Hematopoietic multipotent progenitor cell treated with erythropoietin and hydrocortisone succinate and interleukin-3 and kit ligand, for 6 days (in vitro differentiated cells): ENCODE data around the gene CD1D.
"Not testable (repeated sequence)": the region's sequence is repeated elsewhere in the genome, so short reads cannot be mapped to it uniquely, and the experiment has no call there.

Experiments
- DNase-seq: peaks from one replicate; pipeline ENCODE4 v3.0.0-alpha.2; 2015

CD1D gene

DNA sequence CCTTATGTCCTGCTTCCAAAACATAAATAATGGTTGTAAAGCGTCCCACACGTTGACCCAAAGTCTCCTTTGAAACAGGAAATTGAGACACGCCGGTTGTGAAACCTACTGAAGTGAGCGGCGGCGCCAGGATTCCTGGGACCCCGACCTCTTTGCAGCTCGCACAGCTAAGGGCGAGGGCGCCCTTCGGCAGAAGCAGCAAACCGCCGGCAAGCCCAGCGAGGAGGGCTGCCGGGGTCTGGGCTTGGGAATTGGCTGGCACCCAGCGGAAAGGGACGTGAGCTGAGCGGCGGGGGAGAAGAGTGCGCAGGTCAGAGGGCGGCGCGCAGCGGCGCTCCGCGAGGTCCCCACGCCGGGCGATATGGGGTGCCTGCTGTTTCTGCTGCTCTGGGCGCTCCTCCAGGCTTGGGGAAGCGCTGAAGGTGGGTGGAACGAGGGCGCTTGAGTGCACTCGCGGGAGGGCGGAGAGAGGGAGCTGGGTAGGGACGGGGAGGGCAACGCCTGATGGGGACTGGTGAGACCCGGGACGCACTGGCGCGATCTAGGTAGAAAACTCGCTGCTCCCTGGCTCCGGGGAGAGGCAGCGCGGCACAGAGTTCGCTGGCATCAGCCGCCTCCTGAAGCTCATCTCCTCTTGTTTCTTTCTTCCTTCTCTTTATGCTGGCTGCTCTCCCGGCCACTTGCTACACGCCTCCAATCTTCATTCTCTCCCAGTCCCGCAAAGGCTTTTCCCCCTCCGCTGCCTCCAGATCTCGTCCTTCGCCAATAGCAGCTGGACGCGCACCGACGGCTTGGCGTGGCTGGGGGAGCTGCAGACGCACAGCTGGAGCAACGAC is at the start of gene CD1D:
Gene CD1D (plus strand): TSS at position 155 of the 836 bp plus-strand sequence. CDS start 207 bp downstream, at position 362.
- DNase-seq: peak; percentile 70

DNA sequence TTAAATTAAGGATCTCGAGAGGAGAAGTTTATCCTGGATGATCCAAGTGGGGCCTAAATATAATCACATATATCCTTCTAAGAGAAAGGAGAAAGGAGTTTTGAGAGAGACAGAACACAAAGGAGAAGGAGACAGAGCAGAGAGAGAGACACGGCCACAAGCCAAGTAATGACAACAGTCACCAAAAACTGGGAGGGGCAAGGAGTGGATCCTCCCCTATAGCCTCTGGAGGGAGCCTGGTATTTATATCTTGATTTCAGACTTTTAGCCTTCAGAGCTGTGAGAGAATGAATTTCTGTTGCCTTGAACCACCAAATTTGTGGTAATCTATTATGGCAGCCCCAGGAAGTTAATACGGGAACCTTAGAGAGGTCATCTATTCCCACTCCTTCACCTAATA is 49.5 kb upstream of the CD1D start:
- peak; percentile 66 for DNase-seq

DNA sequence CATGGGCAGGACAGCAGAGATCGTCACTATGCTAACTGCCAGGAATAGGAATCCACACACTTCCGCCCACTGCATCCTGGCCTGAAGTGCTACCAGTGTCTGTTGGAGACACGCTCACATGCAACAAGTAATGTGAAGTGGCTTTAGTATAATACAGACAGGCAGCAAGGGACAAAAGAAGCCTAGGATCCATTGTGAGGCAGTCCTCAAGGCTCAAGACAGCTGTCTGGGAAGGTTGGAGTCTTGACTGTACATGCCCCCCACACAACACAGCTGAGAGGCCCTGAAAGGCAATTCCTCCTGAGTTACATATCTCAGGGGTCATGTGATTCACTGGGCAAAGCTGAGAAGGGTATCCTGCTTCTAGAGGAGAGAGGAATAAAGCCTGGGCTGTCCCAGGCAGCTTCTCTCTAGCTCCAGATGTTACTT is 39.9 kb upstream of the CD1D start:
- no peak for DNase-seq

DNA sequence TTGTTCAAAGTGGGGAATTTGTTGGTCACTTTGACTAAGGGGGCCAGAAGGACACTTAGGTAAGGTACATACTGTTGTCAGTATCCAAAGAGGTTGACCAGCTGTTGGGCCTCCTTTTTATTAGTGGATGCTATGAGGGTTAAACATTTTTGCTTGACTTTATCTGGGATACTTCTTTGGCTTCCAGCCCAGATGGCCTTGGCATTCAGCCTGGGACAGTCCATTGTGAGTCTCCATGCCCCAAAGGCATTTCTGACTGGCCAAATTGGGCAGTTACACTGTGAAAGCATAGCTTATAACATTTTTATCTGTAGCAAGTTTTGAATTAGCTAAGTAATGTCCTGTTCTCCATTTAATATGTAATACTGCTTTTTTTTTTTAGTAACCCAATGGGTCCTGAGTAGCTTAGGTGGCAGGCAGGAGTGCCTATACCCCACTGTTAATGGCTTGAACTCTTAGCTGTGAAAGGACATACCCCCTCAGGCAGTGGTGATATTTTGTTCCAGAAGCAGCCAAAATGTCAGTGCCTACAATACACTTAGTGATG is 35.4 kb upstream of the CD1D start:
- no peak for DNase-seq

DNA sequence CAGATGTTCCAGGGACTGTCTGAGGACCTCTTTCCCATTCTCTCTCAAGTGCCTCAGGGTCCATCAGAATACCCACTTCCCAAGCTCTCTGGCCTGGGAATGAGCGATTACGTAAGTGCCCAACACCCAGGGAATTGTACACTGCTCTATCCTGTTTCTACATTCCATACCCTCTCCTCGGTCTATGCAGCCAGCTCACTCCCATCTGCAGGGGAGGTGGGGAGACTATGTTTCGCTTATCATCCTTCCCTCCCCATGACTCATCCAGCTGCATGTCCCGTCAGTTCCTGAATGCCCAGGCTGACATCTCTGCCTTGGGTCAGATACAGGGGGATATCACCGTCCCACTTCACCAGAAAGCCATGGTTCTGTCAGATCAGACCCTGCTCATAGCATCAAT is 34.5 kb upstream of the CD1D start:
- no peak for DNase-seq

DNA sequence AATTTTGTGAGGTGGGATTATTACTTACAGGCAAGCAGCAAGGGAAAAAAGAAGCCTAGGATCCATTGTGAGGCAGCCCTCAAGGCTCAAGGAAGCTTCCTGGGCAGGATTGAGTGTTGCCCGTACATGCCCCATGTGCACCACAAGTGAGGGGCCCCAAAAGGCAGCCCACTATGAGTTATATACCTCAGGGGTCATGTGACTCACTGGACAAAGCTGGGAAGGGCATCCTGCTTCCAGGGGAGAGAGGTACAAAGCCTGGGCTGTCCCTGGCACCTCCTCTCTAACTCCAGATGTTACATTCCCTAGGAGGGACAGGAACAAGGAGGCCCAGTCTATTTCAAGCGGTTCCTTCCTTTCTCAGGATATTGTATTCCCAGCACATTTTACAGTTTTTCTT is 34.0 kb upstream of the CD1D start:
- no peak for DNase-seq

DNA sequence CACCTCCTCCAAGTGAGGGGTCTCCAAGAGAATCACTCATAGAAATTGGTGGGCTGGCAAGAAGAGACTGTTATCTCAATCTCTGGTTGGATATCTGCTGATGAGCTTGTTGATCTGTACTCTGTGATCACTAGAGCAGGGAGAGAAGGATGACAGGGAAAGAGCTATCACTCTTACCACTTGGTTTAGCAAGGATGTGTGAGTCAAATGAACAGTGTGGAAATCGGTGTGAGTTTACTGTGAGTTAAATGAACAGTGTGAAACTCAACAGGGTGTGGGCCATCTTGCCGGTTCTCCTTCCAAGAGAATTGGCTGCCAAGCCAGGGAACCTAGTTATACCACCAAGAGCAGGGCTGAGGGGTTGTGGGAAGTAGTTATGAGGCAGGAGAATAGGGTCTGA is 33.3 kb upstream of the CD1D start:
- no peak for DNase-seq

DNA sequence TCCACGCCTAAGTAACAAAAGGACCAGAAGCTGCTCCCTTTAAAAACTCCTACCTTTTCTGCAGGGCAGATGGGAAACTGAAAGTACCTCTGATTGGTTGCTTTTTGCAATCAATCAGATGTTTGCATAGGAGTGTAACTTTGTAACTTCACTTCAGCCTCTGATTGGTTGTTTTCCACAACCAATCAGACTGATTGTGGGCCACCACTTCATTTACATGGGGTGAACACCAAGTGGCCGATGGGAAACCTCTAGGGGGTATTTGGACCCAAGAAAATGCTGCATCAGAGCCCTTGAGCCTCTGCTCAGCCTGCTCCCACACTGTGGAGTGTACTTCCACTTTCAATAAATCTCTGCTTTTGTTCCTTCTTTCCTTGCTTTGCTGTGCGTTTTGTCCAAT is 32.8 kb upstream of the CD1D start:
- DNase-seq: no peak

DNA sequence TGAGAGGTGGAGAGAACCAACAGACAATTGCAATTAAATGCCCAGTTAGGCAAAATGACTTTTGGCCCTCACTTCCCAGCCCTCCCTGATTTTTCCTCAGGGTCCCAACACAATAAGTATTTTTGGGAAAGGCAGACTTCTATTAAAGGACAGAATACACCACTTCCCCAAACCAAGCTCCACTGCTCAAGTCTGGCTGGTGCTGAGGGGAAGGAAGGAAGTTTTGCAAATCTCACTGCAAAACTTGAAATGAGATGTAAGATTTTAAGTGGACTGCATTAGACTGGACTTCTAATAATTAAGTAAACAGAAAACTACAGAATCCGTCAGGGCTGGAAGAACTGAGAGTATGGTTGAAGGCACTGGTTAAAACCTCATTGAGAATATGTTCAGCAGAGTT is 32.2 kb upstream of the CD1D start:
- no peak for DNase-seq

DNA sequence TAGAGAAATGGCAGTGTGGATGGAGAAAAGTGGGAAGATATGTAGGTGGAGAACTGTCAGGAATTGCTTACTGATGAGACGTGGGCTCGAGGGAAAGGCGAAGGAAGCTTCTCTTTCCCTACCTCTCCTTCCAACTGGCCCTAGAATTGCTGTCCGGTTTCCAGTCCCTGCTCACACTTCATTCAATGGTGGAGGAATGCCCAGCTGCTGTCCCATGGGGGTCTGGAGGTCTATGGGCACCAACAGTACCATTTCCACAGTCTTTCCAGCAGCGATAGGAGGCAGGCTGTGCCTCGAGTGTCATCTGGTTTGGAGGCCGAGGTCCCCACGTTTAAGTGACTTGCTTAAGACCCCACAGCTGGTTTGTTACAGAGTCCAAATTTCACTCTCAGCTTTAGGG is 31.5 kb upstream of the CD1D start:
- DNase-seq: no peak

DNA sequence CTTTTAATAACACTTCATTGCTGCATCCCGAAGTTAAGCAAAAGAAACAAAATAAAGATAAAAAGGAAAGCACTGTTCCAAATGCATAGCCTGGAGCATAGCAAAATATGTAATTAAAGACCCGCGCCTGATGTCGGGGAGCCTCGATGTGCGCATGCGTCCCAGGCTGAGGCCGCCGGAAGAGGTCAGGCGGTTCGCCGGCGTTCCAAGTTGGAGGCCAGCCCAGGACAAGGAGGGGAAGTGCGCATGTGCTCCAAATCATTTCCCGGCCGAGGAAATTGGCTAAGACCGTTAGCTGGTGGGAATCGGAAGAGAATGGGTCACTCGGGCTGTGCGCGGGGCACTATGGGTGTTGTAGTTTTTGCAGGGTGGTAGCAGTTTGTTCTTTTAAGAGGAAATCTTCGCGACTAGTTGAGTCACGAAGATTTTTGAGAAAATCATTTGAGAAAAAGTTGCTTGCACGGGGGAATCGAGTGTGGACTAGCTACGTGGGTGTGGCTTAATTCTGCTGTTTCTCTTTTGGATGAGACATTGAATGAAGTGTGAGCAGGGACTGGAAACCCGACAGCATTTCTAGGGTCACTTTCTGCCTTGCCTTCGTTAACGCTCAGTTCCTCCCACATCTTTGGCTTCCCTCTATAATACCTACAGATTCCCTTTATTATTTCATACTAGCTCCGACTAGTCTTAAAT is 31.0 kb upstream of the CD1D start:
- peak; percentile 97 for DNase-seq

DNA sequence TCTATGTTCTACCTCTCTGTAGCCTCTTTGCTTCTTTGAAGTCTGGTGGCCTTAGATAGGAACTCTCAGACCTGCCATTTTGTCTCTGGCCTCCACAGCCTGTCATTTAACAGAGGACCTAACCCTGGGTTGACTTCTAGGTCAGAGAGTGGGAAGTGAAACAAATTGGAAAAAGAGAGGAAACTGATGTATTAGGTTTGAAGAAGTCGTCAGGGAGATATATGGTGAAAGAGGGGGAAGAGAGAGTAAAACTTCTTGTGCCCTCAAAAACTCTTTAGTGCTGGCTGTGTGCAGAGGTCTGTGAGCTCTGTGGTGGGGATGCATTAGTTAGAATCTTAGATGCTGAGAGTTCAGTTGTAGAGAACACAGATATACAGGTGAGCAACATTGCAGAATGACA is 30.2 kb upstream of the CD1D start:
- DNase-seq: no peak

DNA sequence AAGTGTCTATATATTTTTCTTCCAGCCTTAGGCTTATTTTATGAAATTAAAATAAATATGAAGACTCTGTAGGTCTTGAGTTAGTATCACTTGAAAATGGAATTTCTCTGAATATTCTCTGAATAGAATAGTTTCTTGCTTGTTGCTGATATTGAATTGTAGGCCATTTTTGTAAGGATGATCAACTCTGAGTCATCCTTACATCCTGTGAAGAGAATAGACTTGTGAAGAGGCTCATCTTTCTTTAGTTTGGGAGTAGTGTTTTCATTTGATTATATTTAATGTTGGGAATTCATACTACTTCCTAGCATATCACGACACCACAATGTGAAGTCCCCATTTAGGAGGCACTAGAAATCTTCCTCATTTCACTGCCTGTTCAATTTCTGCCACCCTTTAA is 27.5 kb upstream of the CD1D start:
- no peak for DNase-seq

DNA sequence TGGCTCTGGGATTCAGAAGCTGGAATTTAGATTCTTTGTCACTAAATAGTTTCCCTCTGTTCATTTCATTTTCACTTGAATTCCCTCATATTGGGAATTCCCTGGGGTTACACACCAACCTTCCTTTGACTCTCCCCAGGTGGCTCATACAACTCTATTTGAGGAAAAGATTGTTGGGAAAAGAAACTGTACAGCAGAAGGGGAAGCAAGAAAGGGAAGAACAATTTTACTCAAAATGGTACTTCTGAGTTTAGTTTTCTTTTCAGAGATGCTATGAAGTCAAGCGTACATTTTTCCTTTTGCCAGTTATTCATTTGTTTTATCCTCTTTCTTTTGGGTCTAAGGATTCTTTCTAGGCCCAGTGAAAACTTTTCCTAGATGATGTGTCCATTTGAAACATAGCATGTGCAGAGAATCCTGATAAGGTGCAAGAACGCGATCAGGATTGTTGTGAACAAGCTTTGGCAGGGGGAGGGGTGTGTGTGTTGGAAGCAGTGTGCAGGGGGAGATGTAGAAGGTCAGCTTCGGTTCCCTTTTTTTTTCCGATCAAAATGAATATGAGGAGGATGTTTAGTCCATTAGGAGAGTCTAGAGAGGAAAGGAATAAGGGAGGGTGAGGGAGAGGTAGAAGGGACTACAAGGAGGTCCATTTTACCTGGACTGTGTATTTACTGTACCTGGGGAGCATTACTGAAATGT is 26.8 kb upstream of the CD1D start:
- DNase-seq: no peak

DNA sequence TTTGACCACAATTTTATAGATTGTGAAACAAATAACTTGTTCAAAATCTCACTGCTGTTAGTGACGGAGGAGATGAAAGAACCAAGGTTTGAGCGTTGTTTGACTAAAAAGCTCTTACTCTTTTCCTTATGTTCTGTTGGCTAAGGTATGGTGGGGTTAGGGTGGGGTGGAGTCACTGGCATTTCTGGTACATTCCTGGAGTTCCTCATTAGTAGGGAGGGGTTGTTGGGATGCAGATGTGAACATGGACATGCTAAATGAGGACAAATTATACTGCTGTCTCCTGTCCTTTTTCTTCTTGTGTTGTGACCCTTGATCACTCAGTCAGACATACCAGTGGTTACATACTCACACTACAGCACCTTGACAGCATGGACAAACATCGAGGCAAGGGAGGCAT is 26.2 kb upstream of the CD1D start:
- DNase-seq: no peak

DNA sequence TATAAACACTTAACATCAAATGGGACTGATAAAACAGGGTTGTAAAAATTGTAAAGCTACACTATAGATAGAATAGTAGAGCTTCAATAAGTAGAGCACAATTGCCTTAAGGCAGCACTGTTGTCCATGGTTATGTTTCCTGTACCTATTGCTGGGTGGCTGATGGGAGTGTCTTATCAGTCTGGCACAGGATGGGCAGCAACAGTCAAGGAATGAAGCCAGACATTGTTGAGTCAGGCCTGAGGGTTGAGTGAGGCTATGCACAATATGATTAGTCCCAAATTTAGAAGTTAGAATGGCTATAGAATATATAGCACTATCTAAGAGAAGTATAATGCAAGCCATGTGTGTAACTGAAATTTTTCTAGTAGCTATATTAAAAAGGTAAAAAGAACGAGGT is 25.0 kb upstream of the CD1D start:
- peak; percentile 97 for DNase-seq

DNA sequence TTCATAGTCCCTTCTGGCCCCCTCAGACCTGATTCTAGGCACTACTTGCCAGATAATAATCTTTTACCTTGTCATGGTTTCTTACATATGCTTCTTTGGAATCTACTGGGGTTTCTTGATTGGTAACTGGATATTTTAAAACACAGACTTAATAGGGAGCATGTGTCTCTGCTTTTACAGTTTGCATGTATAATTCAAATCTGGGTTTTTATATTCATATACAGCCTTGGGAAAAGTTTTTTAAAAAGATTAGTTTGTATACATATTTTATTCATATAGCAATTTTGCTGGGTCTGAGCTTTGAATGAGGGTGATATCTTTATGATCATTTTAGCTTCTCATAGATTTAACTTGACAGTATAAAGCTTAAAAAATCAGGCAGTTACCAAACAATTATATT is 21.1 kb upstream of the CD1D start:
- DNase-seq: no peak

DNA sequence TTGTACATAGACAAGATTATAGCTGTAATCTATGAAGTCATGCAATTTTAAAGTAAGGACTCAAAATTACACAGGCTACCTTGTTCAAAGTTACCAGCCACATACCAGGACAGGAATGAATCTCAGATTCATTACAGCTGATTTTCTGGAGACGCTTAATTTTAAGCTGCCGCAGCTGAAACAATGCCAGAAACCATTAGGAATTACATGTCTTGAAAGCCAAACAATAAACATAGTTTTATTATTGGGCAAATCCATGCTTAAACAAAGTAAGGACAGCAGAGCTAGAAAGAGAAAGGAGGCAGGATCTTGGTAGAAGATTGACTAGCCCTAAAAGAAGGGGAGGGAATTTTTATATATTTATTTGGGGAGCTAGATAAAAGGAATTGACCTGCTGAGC is 19.2 kb upstream of the CD1D start:
- no peak for DNase-seq

DNA sequence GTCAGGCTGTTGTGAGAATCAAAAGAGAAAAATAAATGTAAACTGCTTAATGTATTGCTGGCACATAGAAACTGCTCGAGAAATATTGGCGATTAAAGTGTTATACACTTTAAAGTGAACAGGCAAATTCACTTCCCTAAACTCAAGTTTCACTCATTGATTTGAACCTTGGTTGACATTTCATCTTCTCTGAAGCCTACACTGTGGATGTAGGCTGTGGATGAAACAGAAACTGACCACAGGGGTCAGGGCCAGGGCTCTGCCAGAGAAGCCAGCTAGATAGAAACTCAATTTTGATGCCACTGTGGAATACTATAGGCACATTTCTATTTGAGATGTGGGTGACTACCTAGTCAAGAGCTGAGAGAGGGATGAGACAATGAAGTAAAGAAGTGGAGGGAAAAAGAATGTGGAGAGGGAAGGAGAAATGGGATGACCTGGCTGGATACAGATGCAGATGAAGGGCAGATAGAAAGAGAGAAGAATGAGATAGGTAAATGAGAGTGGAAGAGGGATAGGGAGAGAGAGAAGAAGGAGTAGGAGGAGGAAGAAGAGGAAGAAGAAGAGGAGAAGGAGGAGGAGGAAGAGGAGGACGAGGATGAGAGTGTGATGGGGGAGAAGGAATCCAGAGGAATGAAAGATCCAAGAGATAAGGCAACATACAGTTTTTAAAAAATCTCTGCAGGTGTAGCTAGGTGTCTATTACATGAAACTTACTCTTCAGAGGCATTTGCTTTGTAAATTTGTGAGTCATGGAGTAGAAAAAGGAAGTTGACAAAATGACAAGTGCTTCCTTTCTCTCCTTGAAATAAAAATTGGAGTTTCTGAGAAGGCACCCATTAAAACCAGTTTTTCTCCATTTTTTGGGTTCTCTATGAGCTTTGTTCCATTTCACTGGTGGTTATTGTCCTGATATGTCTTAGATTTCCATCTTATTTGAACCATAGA is 17.4 kb upstream of the CD1D start:
- no peak for DNase-seq

DNA sequence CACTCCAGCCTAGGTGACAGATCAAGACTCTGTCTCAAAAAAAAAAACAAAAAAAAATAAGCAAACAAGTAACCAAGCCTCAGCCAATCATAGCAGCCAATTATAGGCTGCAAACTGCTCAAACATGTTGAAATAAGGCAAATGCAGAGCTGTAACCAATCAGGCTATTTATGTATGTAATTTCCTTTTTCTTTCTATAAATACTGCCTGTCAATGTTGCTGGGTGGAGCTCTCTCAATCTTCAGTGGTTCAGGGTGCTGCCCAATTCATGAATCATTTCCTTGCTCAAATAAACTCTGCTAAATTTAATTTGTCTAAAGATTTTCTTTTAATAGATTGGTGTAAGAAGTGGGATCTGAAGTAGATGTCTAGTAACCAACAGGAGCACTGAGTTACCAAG is 11.6 kb upstream of the CD1D start:
- DNase-seq: no peak

DNA sequence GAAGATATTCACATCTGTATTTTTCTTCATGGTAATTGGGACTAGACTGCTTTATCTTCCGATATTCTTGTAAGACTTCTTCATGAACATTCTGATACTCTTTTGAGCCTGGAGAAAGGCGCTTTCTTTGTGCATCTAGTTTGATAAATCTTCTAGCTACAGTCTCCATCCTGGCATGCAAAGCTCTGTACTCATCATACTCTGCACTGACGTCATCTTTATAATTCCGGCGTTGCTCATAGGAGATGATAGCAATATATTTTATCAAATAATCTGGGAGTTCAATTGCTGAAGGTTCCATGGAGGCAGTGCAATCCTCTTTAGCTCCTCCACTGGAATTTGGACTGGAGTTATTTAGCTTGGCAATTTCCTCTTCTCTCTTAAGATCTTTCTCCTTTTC is 4.8 kb upstream of the CD1D start:
- DNase-seq: not testable (repeated sequence)

DNA sequence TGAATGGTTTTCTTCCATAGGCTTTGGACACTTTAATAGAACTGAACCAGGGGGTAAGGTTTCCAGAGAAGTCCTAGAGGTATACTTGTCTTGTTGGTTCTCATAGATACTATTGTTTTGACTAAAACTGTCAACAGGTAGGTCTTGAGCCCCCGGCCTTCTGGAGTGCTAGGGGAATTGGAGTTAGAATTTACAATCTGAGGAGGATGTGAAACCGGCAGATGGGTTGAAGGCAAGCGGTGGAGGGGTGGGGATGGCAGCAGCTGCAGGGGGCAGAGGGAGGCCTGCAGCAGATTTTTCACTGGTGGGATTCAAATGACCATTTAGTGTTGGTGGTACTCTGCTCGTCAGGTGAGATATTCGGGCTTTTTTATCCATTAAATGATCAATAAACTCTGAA is 4.3 kb upstream of the CD1D start:
- no peak for DNase-seq
